ENCODE results near the gene PUS3.

DNA sequence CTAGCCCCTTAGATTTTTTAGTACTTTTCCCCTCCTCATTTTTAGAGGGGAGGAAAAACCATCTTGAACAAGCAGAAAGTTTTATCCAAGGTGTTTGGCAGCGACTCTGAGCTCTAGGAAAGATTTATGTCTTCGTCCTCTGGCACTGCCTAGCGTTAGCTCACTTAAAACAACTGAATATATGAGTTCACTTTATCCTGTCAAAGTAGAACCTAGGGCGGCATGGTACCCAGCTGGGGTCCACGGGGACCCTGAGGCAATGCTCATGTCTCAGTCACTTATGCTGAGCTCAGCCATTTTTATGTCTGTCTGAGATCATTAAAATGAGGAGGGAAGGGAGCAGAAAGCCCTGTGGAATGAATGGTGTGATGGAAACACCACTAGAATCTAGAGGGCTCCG, 28.7 kb upstream of the PUS3 start:
- TF ChIP-seq POLR2AphosphoS5 (IDR thresholded peaks at IDR 0.05; ENCODE audit: borderline replicate concordance, low read depth, low read length) (peak; percentile 55; the same call in 1 of the 2 replicates), EZH2 (IDR thresholded peaks at IDR 0.05) (no peak), FOXP2 (optimal IDR thresholded peaks at IDR 0.05; ENCODE audit: control extremely low read depth, extremely low read length, insufficient read depth) (no peak)

Data from SK-N-MC (cell line).